K562 treated with DMSO at 1 percent for 24 hours (cell line): Measurements from ENCODE around the gene ARPC1B. TPM values are rescaled to one million over a fixed set of nuclear protein-coding genes. Genes with fewer than 3 reads are reported as not detected.

Source experiments
- total RNA-seq: library from RNA; unstranded; fragments of 300-600 nt; gene quantifications from 2 replicates; pipeline ENCODE4 v1.2.3, GENCODE V29; 2022; ENCODE audit warnings: low read depth; ENCODE audit not compliant: insufficient read depth

ARPC1B gene
- total RNA-seq: 1,077 and 1,088 TPM in 2 replicates

GRCh38 chr7:99374111-99375064, at the start of gene ARPC1B:
TSS of gene ARPC1B (plus strand) at chr7:99374730. CDS start at chr7:99385715, 10,985 bp downstream.

GRCh38 chr7:99325592-99326407, 48.7 kb upstream of the ARPC1B start, which contains the start of gene ARPC1A:
TSS of gene ARPC1A (plus strand) at chr7:99325898. CDS start at chr7:99333354, 7,456 bp downstream.

GRCh38 chr7:99408379-99409191, 34.1 kb downstream of the ARPC1B start, which contains the start of the genes BUD31 and PDAP1:
TSS of gene BUD31 (plus strand) at chr7:99408969. CDS start at chr7:99411093, 2,124 bp downstream.
TSS of gene PDAP1 (minus strand) at chr7:99408597. CDS start at chr7:99408548, 49 bp downstream.

GRCh38 chr7:99438573-99439480, 64.3 kb downstream of the ARPC1B start, which contains the start of the genes CPSF4 and PTCD1:
TSS of gene CPSF4 (plus strand) at chr7:99438943. CDS start at chr7:99439083, 140 bp downstream.
TSS of gene PTCD1 (minus strand) at chr7:99438798. CDS start at chr7:99435242, 3,556 bp downstream.

Other genes with a start within 250 kb of the ARPC1B start
- gene SMURF1, start 230.6 kb upstream of the ARPC1B start, total RNA-seq: 15.1 and 15.4 TPM in 2 replicates
- not detected in 2 replicates for gene KPNA7, start 166.6 kb upstream of the ARPC1B start, total RNA-seq
- not detected in 2 replicates for gene MYH16, start 101.9 kb upstream of the ARPC1B start, total RNA-seq
- gene ARPC1A, start 48.8 kb upstream of the ARPC1B start, total RNA-seq: 122 and 135 TPM in 2 replicates
- gene PDAP1, start 33.9 kb downstream of the ARPC1B start, total RNA-seq: 162 and 168 TPM in 2 replicates
- gene BUD31, start 34.2 kb downstream of the ARPC1B start, total RNA-seq: 177 and 213 TPM in 2 replicates
- gene PTCD1, start 64.1 kb downstream of the ARPC1B start, total RNA-seq: 14.0 and 15.7 TPM in 2 replicates
- gene CPSF4, start 64.2 kb downstream of the ARPC1B start, total RNA-seq: 104 TPM in 2 replicates
- 1,250 and 1,342 TPM in 2 replicates for gene ATP5MF, start 91.4 kb downstream of the ARPC1B start, total RNA-seq
- 10.0 and 16.6 TPM in 2 replicates for gene ZNF789, start 98.2 kb downstream of the ARPC1B start, total RNA-seq
- 26.7 and 30.4 TPM in 2 replicates for gene ZNF394, start 125.6 kb downstream of the ARPC1B start, total RNA-seq
- gene ZKSCAN5, start 129.9 kb downstream of the ARPC1B start, total RNA-seq: 11.7 and 12.9 TPM in 2 replicates
- 5.2 and 6.4 TPM in 2 replicates for gene FAM200A, start 177.4 kb downstream of the ARPC1B start, total RNA-seq
- 61.0 and 64.6 TPM in 2 replicates for gene ZNF655, start 183.9 kb downstream of the ARPC1B start, total RNA-seq
- 0.42 and 1.1 TPM in 2 replicates for gene TMEM225B, start 223.5 kb downstream of the ARPC1B start, total RNA-seq
- 10.4 and 11.2 TPM in 2 replicates for gene ZSCAN25, start 242.2 kb downstream of the ARPC1B start, total RNA-seq